LNCaP clone FGC (cell line): ENCODE results near the gene DOK1.

Source experiments
- DNase-seq: peaks from one replicate; pipeline ENCODE4 v3.0.0-alpha.2; 2011; ENCODE audit warnings: low read depth
- H3K4me3 ChIP-seq: 2 replicates; pipeline ENCODE4 v1.5.1; 2011; ENCODE audit warnings: mild to moderate bottlenecking, low read depth, low read length, control low read depth
- TF ChIP-seq, protein P1 (sequence below): IDR thresholded peaks from 2 replicates; pipeline ENCODE4 v1.5.1; 2012; ENCODE audit warnings: mild to moderate bottlenecking; ENCODE audit not compliant: control insufficient read depth, insufficient read depth; ENCODE audit errors: extremely low read depth

Gene DOK1

DNA sequence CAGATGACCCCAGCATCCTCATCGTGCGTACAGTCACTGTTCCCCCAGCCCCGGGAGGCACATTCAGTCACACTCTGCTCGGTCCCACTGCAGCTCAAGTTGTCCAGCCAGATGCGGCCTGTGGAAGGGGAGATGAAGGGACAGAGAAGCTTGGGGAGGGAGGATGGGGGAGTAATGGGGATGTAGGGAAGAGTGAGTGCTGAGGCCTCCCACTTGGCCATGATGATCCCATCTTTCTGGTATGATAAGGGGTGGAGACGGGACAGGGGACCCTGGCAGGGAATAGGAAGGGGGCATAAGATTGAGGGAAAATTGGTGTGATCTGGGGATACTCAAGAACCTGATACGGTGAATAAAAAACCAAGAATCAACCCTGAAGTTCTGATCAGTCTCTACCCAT is 4.3 kb upstream of the DOK1 start:
- DNase-seq = no peak
- H3K4me3 ChIP-seq = no peak overlapping the region; the same call in 1 of the 2 replicates
- TF ChIP-seq, protein P1, sequence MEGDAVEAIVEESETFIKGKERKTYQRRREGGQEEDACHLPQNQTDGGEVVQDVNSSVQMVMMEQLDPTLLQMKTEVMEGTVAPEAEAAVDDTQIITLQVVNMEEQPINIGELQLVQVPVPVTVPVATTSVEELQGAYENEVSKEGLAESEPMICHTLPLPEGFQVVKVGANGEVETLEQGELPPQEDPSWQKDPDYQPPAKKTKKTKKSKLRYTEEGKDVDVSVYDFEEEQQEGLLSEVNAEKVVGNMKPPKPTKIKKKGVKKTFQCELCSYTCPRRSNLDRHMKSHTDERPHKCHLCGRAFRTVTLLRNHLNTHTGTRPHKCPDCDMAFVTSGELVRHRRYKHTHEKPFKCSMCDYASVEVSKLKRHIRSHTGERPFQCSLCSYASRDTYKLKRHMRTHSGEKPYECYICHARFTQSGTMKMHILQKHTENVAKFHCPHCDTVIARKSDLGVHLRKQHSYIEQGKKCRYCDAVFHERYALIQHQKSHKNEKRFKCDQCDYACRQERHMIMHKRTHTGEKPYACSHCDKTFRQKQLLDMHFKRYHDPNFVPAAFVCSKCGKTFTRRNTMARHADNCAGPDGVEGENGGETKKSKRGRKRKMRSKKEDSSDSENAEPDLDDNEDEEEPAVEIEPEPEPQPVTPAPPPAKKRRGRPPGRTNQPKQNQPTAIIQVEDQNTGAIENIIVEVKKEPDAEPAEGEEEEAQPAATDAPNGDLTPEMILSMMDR = no peak

DNA sequence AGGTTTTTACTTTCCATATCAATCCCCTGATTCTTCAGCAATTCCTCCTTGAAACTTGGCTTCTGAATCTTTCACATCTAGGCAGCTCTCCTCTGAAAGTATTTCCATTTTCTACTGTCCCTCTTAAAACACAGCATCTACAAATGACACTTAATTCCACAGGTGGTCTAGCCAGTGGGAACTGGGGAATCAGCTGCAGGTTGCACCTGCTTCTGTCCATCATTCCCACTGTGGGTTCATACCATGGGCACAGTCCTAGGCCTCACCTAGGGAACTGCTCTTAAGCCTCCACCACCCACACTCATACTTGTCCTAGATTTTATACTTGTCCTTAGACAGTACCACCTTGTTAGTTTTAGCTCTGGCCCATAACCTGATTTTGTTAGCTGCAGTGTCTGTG is 3.0 kb upstream of the DOK1 start:
- no peak overlapping the region for H3K4me3 ChIP-seq
- TF ChIP-seq, protein P1 = no peak
- no peak for DNase-seq

DNA sequence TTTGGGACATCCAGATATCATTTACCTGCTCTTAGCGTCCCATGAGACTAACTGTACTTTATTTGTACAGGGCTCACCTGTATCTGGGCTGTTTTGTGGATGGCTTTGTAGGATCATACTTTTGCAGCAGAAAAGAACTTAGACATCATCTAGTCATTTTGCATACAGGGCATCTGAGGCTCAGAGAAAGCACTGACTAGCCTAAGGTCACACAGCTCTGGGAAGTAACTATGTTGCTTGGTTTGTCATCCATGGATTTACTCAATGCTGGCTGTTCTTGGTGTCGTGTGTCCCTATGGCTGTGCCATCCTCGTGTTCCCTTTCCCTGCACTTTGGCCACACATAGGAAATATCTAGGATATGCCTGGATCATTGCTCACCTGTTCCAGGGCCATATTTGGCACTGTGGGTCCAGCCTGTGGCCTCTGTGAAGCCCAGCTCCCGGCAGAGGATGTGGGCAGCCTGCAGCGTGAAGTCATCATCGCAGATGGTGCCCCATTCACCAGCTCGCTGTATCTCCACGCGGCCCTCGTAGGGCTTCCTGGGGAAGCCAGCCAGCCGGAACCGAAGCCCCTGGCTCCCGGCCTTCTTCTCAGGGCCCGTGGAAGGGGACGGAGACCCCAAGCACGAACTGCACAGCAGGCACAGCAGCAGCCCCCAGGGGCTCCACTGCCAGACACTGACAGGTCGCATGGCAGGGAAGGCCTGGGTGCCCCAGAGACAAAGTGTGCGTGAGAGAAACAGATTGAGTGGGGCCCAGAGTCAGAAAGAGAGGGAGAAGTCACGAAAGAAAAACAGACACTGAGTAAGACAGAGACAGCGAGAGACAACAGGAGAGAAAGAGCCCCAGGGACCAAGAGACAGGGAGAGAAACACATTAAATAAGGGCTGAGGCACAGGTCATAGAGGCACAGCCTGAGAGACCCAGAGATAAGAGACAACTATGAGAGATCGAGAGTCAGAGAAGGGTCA is 2.3 kb upstream of the DOK1 start:
- TF ChIP-seq, protein P1 = no peak
- DNase-seq = no peak
- H3K4me3 ChIP-seq = no peak overlapping the region

- no peak for DNase-seq
- TF ChIP-seq, protein P1 = no peak
- H3K4me3 ChIP-seq = no peak overlapping the region
These were observed 1.4 kb upstream of the DOK1 start for GRCh38 chr2:74552914-74553811.

GRCh38 chr2:74554820-74555531 is 456 bp downstream of the DOK1 start:
- H3K4me3 ChIP-seq = no peak overlapping the region
- no peak for DNase-seq
- TF ChIP-seq, protein P1 = no peak

- no peak overlapping the region for H3K4me3 ChIP-seq
- no peak for DNase-seq
- TF ChIP-seq, protein P1 = no peak
These were observed 1.1 kb downstream of the DOK1 start for GRCh38 chr2:74555610-74556103.
